CD4-positive, CD25-positive, alpha-beta regulatory T cell (primary cell): Measurements from ENCODE around the gene RP9. TPM values are rescaled to one million over a fixed set of nuclear protein-coding genes. Genes with fewer than 3 reads are reported as not detected.

Experiments used
- ATAC-seq, 2 donors: fragments of 150-1000 bp; cut with Tn5 transposase; one replicate each; pipeline ENCODE4 v1.10.0; 2021; ENCODE audit warnings: low read depth in 2 of 2, moderate number of reproducible peaks in 2 of 2, moderate library complexity in 1 of 2
- DNase-seq, 3 donors: peaks; one replicate each; pipeline versions ENCODE4 v3.0.0 to v3.0.0-alpha.2; 2012 to 2022; ENCODE audit warnings: mixed read lengths in 1 of 3
- H3K27ac ChIP-seq: one replicate; pipeline ENCODE4 v1.7.0; 2013; ENCODE audit warnings: mild to moderate bottlenecking, low read length; ENCODE audit not compliant: insufficient read depth, poor library complexity, severe bottlenecking
- H3K27me3 ChIP-seq: one replicate; pipeline ENCODE4 v1.7.0; 2013; ENCODE audit warnings: low read length; ENCODE audit not compliant: control insufficient read depth, insufficient read depth
- H3K36me3 ChIP-seq: one replicate; pipeline ENCODE4 v1.7.0; 2013; ENCODE audit warnings: mild to moderate bottlenecking, low read length, moderate library complexity; ENCODE audit not compliant: control insufficient read depth, insufficient read depth
- H3K4me1 ChIP-seq: 2 replicates; pipeline ENCODE4 v1.7.0; 2013; ENCODE audit warnings: mild to moderate bottlenecking, low read length; ENCODE audit not compliant: insufficient read depth, control insufficient read depth, poor library complexity, severe bottlenecking
- H3K4me3 ChIP-seq: one replicate; pipeline ENCODE4 v1.7.0; 2013; ENCODE audit warnings: low read depth, mild to moderate bottlenecking, low read length, moderate library complexity
- H3K9me3 ChIP-seq, 2 experiments: 1 replicate in 1 of 2; 2 replicates in 1 of 2; pipeline ENCODE4 v1.7.0; 2013; ENCODE audit warnings: low read length in 2 of 2, mild to moderate bottlenecking in 1 of 2, moderate library complexity in 1 of 2; ENCODE audit not compliant: control insufficient read depth in 2 of 2
- H3K27ac Mint-ChIP-seq, 3 donors: one replicate each; pipeline ENCODE4 v1.8.0; 2020 to 2022; ENCODE audit warnings: mild to moderate bottlenecking in 3 of 3, mixed read lengths in 3 of 3, moderate library complexity in 2 of 3
- H3K27me3 Mint-ChIP-seq: one replicate; pipeline ENCODE4 v1.8.0; 2022; ENCODE audit warnings: mild to moderate bottlenecking, mixed read lengths
- H3K36me3 Mint-ChIP-seq: one replicate; pipeline ENCODE4 v1.8.0; 2020; ENCODE audit warnings: mixed read lengths
- H3K4me1 Mint-ChIP-seq, 4 donors: one replicate each; pipeline ENCODE4 v1.8.0; 2020 to 2022; ENCODE audit warnings: mixed read lengths in 4 of 4, mild to moderate bottlenecking in 1 of 4
- H3K4me3 Mint-ChIP-seq, 4 donors: one replicate each; pipeline ENCODE4 v1.8.0; 2020 to 2022; ENCODE audit warnings: mild to moderate bottlenecking in 4 of 4, mixed read lengths in 4 of 4, moderate library complexity in 3 of 4
- H3K9me3 Mint-ChIP-seq, 7 donors: one replicate each; pipeline ENCODE4 v1.8.0; 2020 to 2022; ENCODE audit warnings: mixed read lengths in 7 of 7, mild to moderate bottlenecking in 3 of 7, moderate library complexity in 2 of 7
- polyA plus RNA-seq, 4 donors: library from polyadenylated mRNA; unstranded; fragments of 300-500 nt; fragmentation: Illumina TruSeq; gene quantifications; one replicate each; pipeline ENCODE4 v1.2.3, GENCODE V29; 2021
- total RNA-seq: library from RNA; stranded (reverse); gene quantifications from one replicate; pipeline ENCODE4 v1.2.3, GENCODE V29; 2022

The RP9 gene
- total and polyA plus RNA-seq, 5 donors from 2014 or later: 14.3 to 26.2 (median 20.7) TPM

GRCh38 chr7:33050535-33051318 is 58.5 kb downstream of the RP9 start:
- no peak overlapping the region for H3K4me3 ChIP-seq
- no peaks in the 10 kb centered on the region for H3K27me3 Mint-ChIP-seq
- peaks cover 46% of the 10 kb centered on the region for H3K4me1 ChIP-seq
- H3K36me3 Mint-ChIP-seq: no peaks in the 10 kb centered on the region
- peak; percentile 56 to 58 for ATAC-seq
- H3K27ac ChIP-seq: peak overlapping the region; percentile 15
- peaks cover 38 to 79% (median 61%) of the 10 kb centered on the region in 4 donors for H3K4me1 Mint-ChIP-seq
- peak overlapping the region in 1 of 3 donors; percentile 55 for H3K27ac Mint-ChIP-seq
- no peaks in the 10 kb centered on the region for H3K9me3 ChIP-seq
- peak; percentile 17 to 69 (median 56) for DNase-seq
- no peaks in the 10 kb centered on the region for H3K36me3 ChIP-seq
- H3K4me3 Mint-ChIP-seq: peak overlapping the region in 2 of 4 donors; percentile 30 to 73
- H3K9me3 Mint-ChIP-seq: no peaks in the 10 kb centered on the region
- no peaks in the 10 kb centered on the region for H3K27me3 ChIP-seq

DNA sequence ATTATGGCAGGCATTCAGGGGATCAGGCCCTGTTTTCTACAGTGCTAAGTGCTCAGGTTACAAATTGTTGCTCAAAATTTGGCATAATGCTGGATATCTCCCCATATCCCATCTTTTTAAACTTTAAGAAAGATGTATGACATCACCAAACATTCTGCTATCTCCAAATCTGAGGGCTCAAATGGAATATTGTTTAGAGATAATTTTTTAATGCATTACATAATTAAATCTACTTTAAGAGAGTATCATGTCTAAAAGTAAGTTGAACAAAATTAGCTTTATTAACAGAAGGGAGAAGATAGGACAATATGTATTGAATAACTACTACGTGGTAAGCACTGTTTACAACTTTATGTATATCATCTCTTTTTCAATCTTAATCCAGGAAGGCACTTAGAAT is 60.5 kb downstream of the RP9 start:
- Mint-ChIP-seq H3K9me3 (no peaks in the 10 kb centered on the region), H3K27ac (no peak overlapping the region), H3K4me1 (peaks cover 38 to 72% (median 57%) of the 10 kb centered on the region in 4 donors), H3K36me3 (no peaks in the 10 kb centered on the region), H3K27me3 (no peaks in the 10 kb centered on the region), H3K4me3 (peak overlapping the region in 1 of 4 donors; percentile 21)
- Histone ChIP-seq H3K4me1 (peaks cover 39% of the 10 kb centered on the region), H3K4me3 (peak overlapping the region; percentile 26), H3K27me3 (no peaks in the 10 kb centered on the region), H3K36me3 (no peaks in the 10 kb centered on the region), H3K27ac (no peak overlapping the region), H3K9me3 (no peaks in the 10 kb centered on the region)
- ATAC-seq (no peak), DNase-seq (no peak)

- peak overlapping the region in 1 of 3 donors; percentile 51 for H3K27ac Mint-ChIP-seq
- DNase-seq (no peak), ATAC-seq (no peak)
- H3K9me3 ChIP-seq: no peaks in the 10 kb centered on the region
- peak overlapping the region in 2 of 4 donors; percentile 11 to 26 for H3K4me3 Mint-ChIP-seq
- H3K36me3 ChIP-seq: no peaks in the 10 kb centered on the region
- peaks cover 42 to 74% (median 60%) of the 10 kb centered on the region in 4 donors for H3K4me1 Mint-ChIP-seq
- no peaks in the 10 kb centered on the region for H3K9me3 Mint-ChIP-seq
- no peaks in the 10 kb centered on the region for H3K36me3 Mint-ChIP-seq
- H3K27ac ChIP-seq: no peak overlapping the region
- peak overlapping the region; percentile 26 for H3K4me3 ChIP-seq
- no peaks in the 10 kb centered on the region for H3K27me3 ChIP-seq
- H3K4me1 ChIP-seq: peaks cover 37% of the 10 kb centered on the region
- H3K27me3 Mint-ChIP-seq: no peaks in the 10 kb centered on the region
Observed at GRCh38 chr7:33048257-33048656, 60.9 kb downstream of the RP9 start.

DNA sequence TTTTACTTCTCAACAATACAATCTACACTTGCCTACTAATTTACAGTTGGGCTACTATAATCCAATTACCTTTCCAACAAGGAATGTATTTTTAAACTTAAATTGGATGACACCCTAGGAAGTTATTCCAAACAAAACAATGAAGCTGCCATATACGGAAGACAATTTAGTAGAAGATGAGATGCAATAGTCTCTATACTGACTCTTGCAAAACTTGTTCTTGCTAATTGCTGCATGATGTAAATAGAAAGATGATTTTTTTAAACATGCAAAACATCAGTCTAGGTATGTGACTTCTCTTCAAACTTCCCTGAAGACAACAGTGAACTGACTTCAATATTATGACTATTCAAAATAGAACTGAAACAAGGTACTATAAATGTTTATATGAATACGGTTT is 64.2 kb downstream of the RP9 start:
- Mint-ChIP-seq H3K4me1 (peaks cover 41 to 66% (median 48%) of the 10 kb centered on the region in 4 donors), H3K9me3 (no peaks in the 10 kb centered on the region), H3K36me3 (no peaks in the 10 kb centered on the region), H3K27ac (peak overlapping the region in 1 of 3 donors; percentile 27), H3K27me3 (no peaks in the 10 kb centered on the region), H3K4me3 (no peak overlapping the region)
- Histone ChIP-seq H3K4me1 (peaks cover 47% of the 10 kb centered on the region), H3K27ac (no peak overlapping the region), H3K27me3 (no peaks in the 10 kb centered on the region), H3K9me3 (no peaks in the 10 kb centered on the region), H3K4me3 (no peak overlapping the region), H3K36me3 (no peaks in the 10 kb centered on the region)
- ATAC-seq: no peak
- no peak for DNase-seq

Other genes starting within 250 kb of the RP9 start
- gene KBTBD2, start 217.6 kb downstream of the RP9 start, total RNA-seq: 121 TPM
- gene KBTBD2, start 217.6 kb downstream of the RP9 start, polyA plus RNA-seq: 10 to 100 TPM; 17.2 to 28.5 (median 21.1) TPM
- not detected for gene FKBP9, start 152.0 kb downstream of the RP9 start, total RNA-seq
- gene FKBP9, start 152.0 kb downstream of the RP9 start, polyA plus RNA-seq: under 1 TPM in 2 of 4 donors, not detected in 2; 0.07 to 0.37 TPM
- gene NT5C3A, start 46.6 kb downstream of the RP9 start, total RNA-seq: 61.7 TPM
- 10 to 100 TPM; 55.1 to 74.0 (median 61.3) TPM for gene NT5C3A, start 46.6 kb downstream of the RP9 start, polyA plus RNA-seq
- gene BBS9, start 20.2 kb upstream of the RP9 start, total RNA-seq: 18.7 TPM
- 10 to 100 TPM in 2 of 4 donors, 1 to 10 TPM in 2; 8.1 to 18.1 (median 11.6) TPM for gene BBS9, start 20.2 kb upstream of the RP9 start, polyA plus RNA-seq